ENCODE results near the gene ARL15. TPM values are rescaled to one million over a fixed set of nuclear protein-coding genes. Genes with fewer than 3 reads are reported as not detected.

ARL15 gene
- total RNA-seq, 1 experiment from 2014 or later = 13.0 TPM

- Histone ChIP-seq H4K8ac (replicated peaks; ENCODE audit: insufficient read length, low read depth, low read length) (no peak overlapping the region), H3K14ac (ENCODE audit: insufficient read depth, low read length) (no peak overlapping the region), H3K4ac (ENCODE audit: low read depth, low read length) (no peak overlapping the region), H3T11ph (ENCODE audit: low read length) (no peak overlapping the region), H3K23ac (ENCODE audit: insufficient read length, low read depth, low read length) (no peak overlapping the region), H2AK5ac (ENCODE audit: insufficient read length, low read length) (no peak overlapping the region), H3K9me3 (ENCODE audit: control insufficient read depth, low read depth, low read length) (no peaks in the 10 kb centered on the region), H3K79me2 (ENCODE audit: insufficient read depth, low read length) (no peaks in the 10 kb centered on the region), H2BK5ac (ENCODE audit: insufficient read length, low read length) (no peak overlapping the region), H2AFZ (ENCODE audit: low read length) (no peak overlapping the region), H3K4me2 (ENCODE audit: insufficient read depth, insufficient read length, low read length) (no peak overlapping the region), H4K20me1 (ENCODE audit: control insufficient read depth, insufficient read depth, insufficient read length) (no peaks in the 10 kb centered on the region), H3K4me1 (ENCODE audit: insufficient read depth, low read length) (no peaks in the 10 kb centered on the region), H4K5ac (ENCODE audit: insufficient read length, low read depth, low read length) (no peak overlapping the region), H2BK120ac (ENCODE audit: low read depth, low read length, poor library complexity, severe bottlenecking) (no peak overlapping the region), H2BK20ac (ENCODE audit: low read depth, low read length, poor library complexity, severe bottlenecking) (no peak overlapping the region), H3K27ac (ENCODE audit: insufficient read length, low read depth, low read length) (no peak overlapping the region), H3K9ac (ENCODE audit: extremely low read depth, insufficient read length, low read length) (no peak overlapping the region), H3K23me2 (ENCODE audit: insufficient read length, low read depth, low read length, poor library complexity, severe bottlenecking) (no peaks in the 10 kb centered on the region), H4K91ac (ENCODE audit: insufficient read length, low read depth, low read length) (no peak overlapping the region), H3K79me1 (ENCODE audit: insufficient read depth, low read depth, low read length, poor library complexity, severe bottlenecking) (no peaks in the 10 kb centered on the region), H3K18ac (ENCODE audit: insufficient read length, low read depth, low read length) (no peak overlapping the region), H3K56ac (ENCODE audit: insufficient read length, low read depth, low read length) (no peak overlapping the region), H3K27me3 (ENCODE audit: insufficient read depth, low read length) (no peaks in the 10 kb centered on the region), H2BK15ac (ENCODE audit: low read depth, low read length) (no peak overlapping the region), H2BK12ac (ENCODE audit: insufficient read length, low read depth, low read length) (no peak overlapping the region)
- Mint-ChIP-seq H3K4me1 (peaks cover 5% of the 10 kb centered on the region in 2 experiments; a peak in 3 of 4 replicates), H3K36me3 (ENCODE audit: insufficient read depth in 1 of 3, low read depth in 3 of 3) (peaks cover 0 to 3% (median 0%) of the 10 kb centered on the region in 3 experiments; a peak in 1 of 7 replicates), H3K9me3 (no peaks in the 10 kb centered on the region; a peak in 1 of 5 replicates), H3K27ac (no peak overlapping the region), H3K4me3 (no peak overlapping the region), H3K27me3 (ENCODE audit: low read depth) (no peaks in the 10 kb centered on the region)
- no peak for TF ChIP-seq CTCF (conservative IDR thresholded peaks at IDR 0.05)
- no CpG with 5 or more reads among the region's 1 CpG for WGBS (ENCODE audit: extremely low coverage, insufficient read length, low lambda C conversion rate)
- DNase-seq = no peak
Measured at GRCh38 chr5:54083245-54083644, 227.1 kb downstream of the ARL15 start.
